Fibroblast of lung (primary cell): ENCODE results near the gene SGTA. TPM values are rescaled to one million over a fixed set of nuclear protein-coding genes. Genes with fewer than 3 reads are reported as not detected.

Source experiments
- DNase-seq, 2 donors: peaks; one replicate each; pipeline versions ENCODE4 v3.0.0 to v3.0.0-alpha.2; 2010; ENCODE audit warnings: low read depth in 2 of 2
- H2AFZ ChIP-seq: 2 replicates; pipeline ENCODE4 v1.5.1; 2012; ENCODE audit warnings: low read length, control low read depth, inconsistent platforms
- H3K27ac ChIP-seq: 2 replicates; pipeline ENCODE4 v1.5.1; 2011; ENCODE audit warnings: low read length, control low read depth; ENCODE audit not compliant: insufficient read depth
- H3K27me3 ChIP-seq: 2 replicates; pipeline ENCODE4 v1.5.1; 2011; ENCODE audit warnings: mild to moderate bottlenecking, low read length; ENCODE audit not compliant: control insufficient read depth, insufficient read depth
- H3K36me3 ChIP-seq: 2 replicates; pipeline ENCODE4 v1.5.1; 2011; ENCODE audit warnings: low read length; ENCODE audit not compliant: control insufficient read depth, insufficient read depth
- H3K4me1 ChIP-seq: 2 replicates; pipeline ENCODE4 v1.5.1; 2011; ENCODE audit warnings: low read length; ENCODE audit not compliant: control insufficient read depth, insufficient read depth; ENCODE audit errors: extremely low read depth
- H3K4me2 ChIP-seq: 2 replicates; pipeline ENCODE4 v1.5.1; 2011; ENCODE audit warnings: low read length, control low read depth; ENCODE audit not compliant: insufficient read depth; ENCODE audit errors: extremely low read depth
- H3K4me3 ChIP-seq, 4 experiments: fragments of 200-600 bp in 1 of 4; sonication (generic) in 1 of 4; replicated peaks in 1 of 4; 2 replicates each; pipeline ENCODE4 v1.5.1; 2011 to 2016; ENCODE audit warnings: low read length in 4 of 4, low read depth in 3 of 4, mild to moderate bottlenecking in 3 of 4, control low read depth in 2 of 4, inconsistent platforms in 1 of 4, mixed read lengths in 1 of 4; ENCODE audit not compliant: insufficient read depth in 1 of 4; ENCODE audit errors: control extremely low read depth in 1 of 4
- H3K79me2 ChIP-seq: 2 replicates; pipeline ENCODE4 v1.5.1; 2012; ENCODE audit warnings: mild to moderate bottlenecking, low read length, inconsistent platforms; ENCODE audit not compliant: control insufficient read depth, insufficient read depth
- H3K9ac ChIP-seq: 2 replicates; pipeline ENCODE4 v1.5.1; 2011; ENCODE audit warnings: mild to moderate bottlenecking, low read length, control low read depth; ENCODE audit not compliant: insufficient read depth
- H3K9me3 ChIP-seq: 2 replicates; pipeline ENCODE4 v1.5.1; 2012; ENCODE audit warnings: low read depth, low read length; ENCODE audit not compliant: control insufficient read depth, insufficient read depth
- H4K20me1 ChIP-seq: 2 replicates; pipeline ENCODE4 v1.5.1; 2011; ENCODE audit warnings: low read length; ENCODE audit not compliant: control insufficient read depth, insufficient read depth; ENCODE audit errors: extremely low read depth
- CTCF ChIP-seq, 2 donors: IDR thresholded peaks in 1 of 2; conservative IDR thresholded peaks in 1 of 2; 1 replicate in 1 of 2; 2 replicates in 1 of 2; pipeline ENCODE4 v1.5.1; 2011 to 2012; ENCODE audit warnings: low read length in 2 of 2, control low read depth in 1 of 2, inconsistent platforms in 1 of 2, low read depth in 1 of 2, mild to moderate bottlenecking in 1 of 2
- EZH2 ChIP-seq: IDR thresholded peaks from 2 replicates; pipeline ENCODE4 v1.5.1; 2012; ENCODE audit warnings: low read length, control low read depth, mild to moderate bottlenecking; ENCODE audit errors: missing control alignments
- polyA plus RNA-seq, 2 donors: library from polyadenylated mRNA; depleted of rRNA in 1 of 2; stranded (reverse) in 1 of 2; unstranded in 1 of 2; fragments of >200 nt; gene quantifications; 2 replicates each; pipeline ENCODE4 v1.2.1, GENCODE V29; 2011 to 2012; ENCODE audit warnings: missing spikeins in 1 of 2
- total RNA-seq: library from RNA; depleted of rRNA; stranded (reverse); fragments of >200 nt; gene quantifications from 2 replicates; pipeline ENCODE4 v1.2.1, GENCODE V29; 2014

Gene SGTA
- total and polyA plus RNA-seq, 2 donors (not counting 1 experiment from before 2014, with no cell fraction given) = 26.8 to 33.4 TPM

DNA sequence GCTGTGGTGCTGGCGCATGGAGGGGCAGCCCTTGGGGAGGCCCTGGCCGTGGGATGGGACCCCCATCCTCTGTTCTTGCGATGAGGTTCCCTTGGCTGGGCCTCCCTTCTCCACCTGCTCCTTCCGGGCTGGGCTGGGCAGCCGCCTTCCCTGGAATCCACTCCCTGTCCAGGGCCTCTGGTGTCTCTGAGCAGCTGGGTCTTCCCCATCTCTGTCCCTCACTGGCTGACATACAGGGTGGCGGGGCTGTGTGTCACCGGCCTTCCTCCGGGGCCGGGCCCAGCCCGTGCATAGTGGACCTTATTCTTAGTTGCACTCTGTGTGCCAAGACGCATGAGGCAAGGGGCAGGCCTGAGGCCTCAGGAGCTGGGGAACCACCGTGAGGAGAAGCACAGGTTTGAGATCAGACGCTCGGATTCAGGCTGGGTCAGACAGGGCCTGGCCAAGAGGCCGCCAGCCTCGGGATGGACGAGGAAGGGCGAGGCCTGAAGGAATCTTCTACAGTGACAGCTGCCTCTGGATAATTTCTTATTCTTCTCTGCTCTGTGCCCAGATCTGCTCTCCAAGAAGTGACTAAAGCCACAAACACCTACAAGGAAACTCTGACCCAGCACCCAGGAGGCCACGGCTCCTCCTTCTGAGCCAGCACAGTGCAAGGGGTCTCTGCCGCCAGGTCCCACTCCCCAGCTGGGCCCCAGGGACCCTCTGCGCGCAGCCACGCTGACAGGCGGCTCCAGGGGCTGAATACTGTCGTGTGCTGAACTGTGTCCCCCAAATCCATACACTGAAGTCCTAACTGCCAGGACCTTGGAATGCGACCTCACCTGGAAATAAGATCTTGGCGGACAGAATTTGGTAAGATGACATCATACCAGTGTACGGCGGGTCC lies 11.0 kb downstream of the SGTA start:
- Histone ChIP-seq H3K27ac (no peak overlapping the region), H3K9me3 (no peaks in the 10 kb centered on the region), H3K4me2 (no peak overlapping the region), H3K36me3 (peaks cover 8% of the 10 kb centered on the region), H3K79me2 (peaks cover 70% of the 10 kb centered on the region), H4K20me1 (no peaks in the 10 kb centered on the region), H3K4me3 (no peak overlapping the region), H3K27me3 (no peaks in the 10 kb centered on the region), H3K9ac (no peak overlapping the region), H2AFZ (no peak overlapping the region), H3K4me1 (peaks cover 6% of the 10 kb centered on the region)
- TF ChIP-seq EZH2 (no peak), CTCF (conservative IDR thresholded peaks at IDR 0.05 in 1 of 2, IDR thresholded peaks at IDR 0.05 in 1 of 2; ENCODE audit: low read depth in 1 of 2, low read length in 2 of 2) (no peak)
- no peak for DNase-seq

GRCh38 chr19:2770055-2771013 lies 12.7 kb downstream of the SGTA start:
- H3K4me3 ChIP-seq = no peak overlapping the region
- no peaks in the 10 kb centered on the region for H3K27me3 ChIP-seq
- no peak for TF ChIP-seq CTCF (conservative IDR thresholded peaks at IDR 0.05 in 1 of 2, IDR thresholded peaks at IDR 0.05 in 1 of 2; ENCODE audit: low read depth in 1 of 2, low read length in 2 of 2)
- TF ChIP-seq EZH2 = no peak
- no peak overlapping the region for H3K9ac ChIP-seq
- H3K27ac ChIP-seq = peak overlapping the region; percentile 14
- no peak overlapping the region for H2AFZ ChIP-seq
- DNase-seq = peak; percentile 29 to 68
- H3K4me1 ChIP-seq = peaks cover 4% of the 10 kb centered on the region
- H3K4me2 ChIP-seq = no peak overlapping the region
- H3K79me2 ChIP-seq = peaks cover 53% of the 10 kb centered on the region
- H4K20me1 ChIP-seq = no peaks in the 10 kb centered on the region
- no peaks in the 10 kb centered on the region for H3K9me3 ChIP-seq
- H3K36me3 ChIP-seq = peaks cover 9% of the 10 kb centered on the region

DNA sequence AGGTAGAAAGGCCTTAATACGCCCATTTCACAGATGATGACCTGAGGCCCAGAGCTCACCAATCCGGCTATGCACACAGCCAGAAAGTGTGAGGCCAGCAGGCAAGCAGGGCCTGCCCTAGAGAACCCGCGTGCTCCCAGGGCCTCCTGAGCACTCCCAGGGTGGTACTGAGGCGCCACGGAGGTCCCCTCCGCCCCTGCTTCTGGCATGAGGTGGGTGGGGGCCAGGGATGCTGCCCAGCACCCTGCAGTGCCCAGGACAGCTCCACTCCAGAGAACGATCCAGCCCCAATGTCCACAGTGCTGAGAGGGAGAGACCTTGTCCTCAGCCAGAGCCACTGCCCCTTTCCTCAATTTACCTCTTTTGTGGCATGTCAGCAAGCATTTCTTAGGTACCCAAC lies 13.9 kb downstream of the SGTA start:
- Histone ChIP-seq H2AFZ (no peak overlapping the region), H3K4me2 (no peak overlapping the region), H3K9ac (no peak overlapping the region), H3K36me3 (peaks cover 12% of the 10 kb centered on the region), H3K27ac (no peak overlapping the region), H3K4me3 (no peak overlapping the region), H3K27me3 (no peaks in the 10 kb centered on the region), H3K9me3 (no peaks in the 10 kb centered on the region), H3K79me2 (peaks cover 42% of the 10 kb centered on the region), H3K4me1 (peaks cover 4% of the 10 kb centered on the region), H4K20me1 (no peaks in the 10 kb centered on the region)
- TF ChIP-seq EZH2 (no peak), CTCF (conservative IDR thresholded peaks at IDR 0.05 in 1 of 2, IDR thresholded peaks at IDR 0.05 in 1 of 2; ENCODE audit: low read depth in 1 of 2, low read length in 2 of 2) (no peak)
- DNase-seq = no peak
